ENCODE data around the gene PPP1R37. TPM values are rescaled to one million over a fixed set of nuclear protein-coding genes. Genes with fewer than 3 reads are reported as not detected.

PPP1R37 gene
- total RNA-seq, 2 donors from 2014 or later: 21.7 to 22.9 TPM

- no peak overlapping the region for H3K4me3 ChIP-seq
- peak; percentile 63 for DNase-seq (ENCODE audit: low spot score)
- H3K36me3 ChIP-seq: no peaks in the 10 kb centered on the region
- H3K27ac ChIP-seq: peak overlapping the region; percentile 80 to 83
- H3K27me3 ChIP-seq: no peaks in the 10 kb centered on the region
- TF ChIP-seq CTCF (IDR thresholded peaks at IDR 0.05): no peak
- H3K4me1 ChIP-seq: peaks cover 0 to 100% of the 10 kb centered on the region in 2 donors
- H3K9me3 ChIP-seq: no peaks in the 10 kb centered on the region
These were observed 5.8 kb downstream of the PPP1R37 start for GRCh38 chr19:45098521-45099466.

DNA sequence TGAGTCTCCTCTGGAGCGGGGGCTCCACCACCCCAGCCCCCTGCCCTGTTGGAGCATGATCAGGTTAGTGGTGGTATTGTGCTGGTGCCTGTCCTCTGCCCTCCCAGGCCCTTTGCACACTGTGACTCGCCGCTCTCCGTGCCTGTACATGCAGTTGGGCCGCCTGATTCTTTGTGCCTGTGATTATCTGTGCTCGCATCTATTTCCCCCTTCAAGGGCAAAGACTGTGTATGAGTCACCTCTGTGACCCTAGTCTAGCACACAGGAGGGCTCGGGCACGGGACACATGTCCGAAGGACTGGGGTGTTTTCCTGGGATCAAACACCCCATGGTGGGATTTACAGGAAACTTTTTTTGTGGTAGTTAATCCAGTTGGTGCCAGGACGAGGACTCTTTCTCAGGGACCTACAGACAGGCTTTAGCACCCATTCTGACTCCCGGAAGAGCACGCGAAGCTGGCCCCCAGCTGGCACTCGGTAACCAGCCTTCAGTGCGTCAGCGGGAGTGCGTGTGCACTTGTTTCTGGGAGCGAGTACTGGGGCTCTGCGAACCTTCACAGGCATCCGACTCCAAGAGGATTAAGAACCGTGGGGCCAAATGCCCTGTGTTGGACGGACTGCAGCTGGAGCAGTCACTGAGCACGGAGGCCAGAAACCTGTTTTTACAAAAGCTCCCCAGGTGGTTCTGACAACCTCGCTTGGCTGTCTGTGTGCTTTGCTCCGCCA, 6.7 kb downstream of the PPP1R37 start:
- H3K27ac ChIP-seq: peak overlapping the region; percentile 80 to 83
- no peaks in the 10 kb centered on the region for H3K9me3 ChIP-seq
- TF ChIP-seq CTCF (IDR thresholded peaks at IDR 0.05): no peak
- no peaks in the 10 kb centered on the region for H3K27me3 ChIP-seq
- peaks cover 0 to 100% of the 10 kb centered on the region in 2 donors for H3K4me1 ChIP-seq
- H3K4me3 ChIP-seq: no peak overlapping the region
- DNase-seq (ENCODE audit: low spot score): no peak
- no peaks in the 10 kb centered on the region for H3K36me3 ChIP-seq

DNA sequence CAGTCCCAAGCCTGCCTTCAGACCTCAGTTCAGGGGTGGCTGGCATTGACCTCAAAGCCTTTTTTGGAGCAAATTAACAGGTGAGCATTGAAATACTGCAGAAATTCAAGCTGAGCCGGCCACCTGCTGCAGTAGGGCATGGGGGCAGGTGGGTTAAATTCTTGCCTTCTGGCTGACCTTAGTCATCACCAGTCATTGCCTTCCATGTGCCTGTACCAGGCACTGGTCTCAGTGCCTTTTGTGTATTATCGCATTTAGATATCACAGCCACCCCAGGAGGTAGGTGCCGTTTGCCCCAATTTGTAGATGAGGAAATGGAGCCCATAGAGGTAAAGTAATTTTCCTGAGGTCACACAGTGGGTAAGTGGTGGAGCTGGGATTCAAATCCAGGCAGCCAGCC, 7.2 kb downstream of the PPP1R37 start:
- H3K4me1 ChIP-seq: peaks cover 0 to 99% of the 10 kb centered on the region in 2 donors
- H3K9me3 ChIP-seq: no peaks in the 10 kb centered on the region
- no peaks in the 10 kb centered on the region for H3K36me3 ChIP-seq
- H3K4me3 ChIP-seq: no peak overlapping the region
- H3K27me3 ChIP-seq: no peaks in the 10 kb centered on the region
- H3K27ac ChIP-seq: peak overlapping the region; percentile 80 to 83
- no peak for DNase-seq (ENCODE audit: low spot score)
- no peak for TF ChIP-seq CTCF (IDR thresholded peaks at IDR 0.05)

GRCh38 chr19:45100846-45101252, 7.9 kb downstream of the PPP1R37 start:
- no peaks in the 10 kb centered on the region for H3K27me3 ChIP-seq
- DNase-seq (ENCODE audit: low spot score): no peak
- peaks cover 0 to 93% of the 10 kb centered on the region in 2 donors for H3K4me1 ChIP-seq
- peak overlapping the region; percentile 80 to 83 for H3K27ac ChIP-seq
- TF ChIP-seq CTCF (IDR thresholded peaks at IDR 0.05): no peak
- H3K4me3 ChIP-seq: no peak overlapping the region
- no peaks in the 10 kb centered on the region for H3K9me3 ChIP-seq
- H3K36me3 ChIP-seq: no peaks in the 10 kb centered on the region

- Histone ChIP-seq H3K27me3 (no peaks in the 10 kb centered on the region), H3K27ac (peak overlapping the region in 1 of 2 donors; percentile 83), H3K4me1 (peaks cover 0 to 83% of the 10 kb centered on the region in 2 donors), H3K4me3 (no peak overlapping the region), H3K36me3 (no peaks in the 10 kb centered on the region), H3K9me3 (no peaks in the 10 kb centered on the region)
- DNase-seq (ENCODE audit: low spot score): no peak
- TF ChIP-seq CTCF (IDR thresholded peaks at IDR 0.05): no peak
These were observed 8.8 kb downstream of the PPP1R37 start for GRCh38 chr19:45101806-45102205.

Measured in right atrium auricular region (tissue), 2 donors.